Caco-2 (cell line): ENCODE data around the gene CYGB. TPM values are rescaled to one million over a fixed set of nuclear protein-coding genes. Genes with fewer than 3 reads are reported as not detected.

Experiments used
- BruUV-seq: library from RNA; stranded (reverse); fragments of 400-500 nt; replicated peaks from 2 replicates; lab custom pipeline; 2021; lab: Mats Ljungman, UMichigan
- CTCF ChIA-PET: fragments of 300-600 bp; sonication (Branson Sonifier 250); formaldehyde crosslinking; loops from one replicate; lab custom pipeline; 2022; ENCODE audit warnings: antibody characterized with exemption; lab: Charles Lee
- POLR2A ChIA-PET: fragments of 300-600 bp; sonication (Branson Sonifier 250); formaldehyde crosslinking; loops from one replicate; lab custom pipeline; 2022; ENCODE audit warnings: antibody characterized with exemption; lab: Charles Lee
- DNase-seq, 2 experiments: peaks; one replicate each; pipeline versions ENCODE4 v3.0.0 to v3.0.0-alpha.2; 2020 to 2022
- H3K27me3 ChIP-seq: replicated peaks from 2 replicates; pipeline ENCODE4 v1.6.0; 2011; ENCODE audit warnings: low read length; ENCODE audit not compliant: control insufficient read depth, insufficient read depth
- H3K36me3 ChIP-seq: 2 replicates; pipeline ENCODE4 v1.5.1; 2011; ENCODE audit warnings: low read length; ENCODE audit not compliant: control insufficient read depth, insufficient read depth
- H3K4me1 ChIP-seq: fragments of 250-450 bp; sonication (Bioruptor Pico); 2 replicates; pipeline ENCODE4 v1.5.1; 2020; ENCODE audit warnings: mild to moderate bottlenecking
- H3K4me3 ChIP-seq: 2 replicates; pipeline ENCODE4 v1.5.1; 2011; ENCODE audit warnings: low read depth, mild to moderate bottlenecking, control low read depth, low read length
- H3K9me3 ChIP-seq: fragments of 250-450 bp; sonication (Bioruptor Pico); 2 replicates; pipeline ENCODE4 v1.5.1; 2020; ENCODE audit warnings: mild to moderate bottlenecking, moderate library complexity
- H3K27ac Mint-ChIP-seq: one replicate; pipeline ENCODE4 v1.8.0; 2022; ENCODE audit warnings: mixed read lengths; ENCODE audit not compliant: unreplicated experiment
- H3K27me3 Mint-ChIP-seq: one replicate; pipeline ENCODE4 v1.8.0; 2022; ENCODE audit warnings: mixed read lengths; ENCODE audit not compliant: insufficient read depth, unreplicated experiment
- H3K36me3 Mint-ChIP-seq: one replicate; pipeline ENCODE4 v1.8.0; 2022; ENCODE audit warnings: mild to moderate bottlenecking, mixed read lengths; ENCODE audit not compliant: insufficient read depth, unreplicated experiment
- H3K4me1 Mint-ChIP-seq: one replicate; pipeline ENCODE4 v1.8.0; 2022; ENCODE audit warnings: low read depth, mixed read lengths; ENCODE audit not compliant: unreplicated experiment
- H3K4me3 Mint-ChIP-seq: one replicate; pipeline ENCODE4 v1.8.0; 2022; ENCODE audit warnings: mild to moderate bottlenecking, moderate library complexity, mixed read lengths; ENCODE audit not compliant: unreplicated experiment
- H3K9me3 Mint-ChIP-seq: one replicate; pipeline ENCODE4 v1.8.0; 2022; ENCODE audit warnings: mixed read lengths; ENCODE audit not compliant: unreplicated experiment
- intact Hi-C: fragments of 100-400 bp; cut with micrococcal nuclease; formaldehyde crosslinking; loops from one replicate; pipeline ENCODE4 v1.10.0; 2022; ENCODE audit not compliant: unreplicated experiment
- total RNA-seq: library from RNA; stranded (reverse); gene quantifications from 2 replicates; pipeline ENCODE4 v1.2.3, GENCODE V29; 2022
- TF ChIP-seq, protein P1 (sequence below), 2 experiments: fragments of 200-600 bp in 1 of 2; IDR thresholded peaks; 1 replicate in 1 of 2; 2 replicates in 1 of 2; pipeline versions ENCODE4 v1.5.1 to v1.8.0; 2011 to 2022; ENCODE audit warnings: antibody characterized with exemption in 1 of 2, control low read depth in 1 of 2, inconsistent platforms in 1 of 2, low read depth in 1 of 2, low read length in 1 of 2, mild to moderate bottlenecking in 1 of 2, moderate library complexity in 1 of 2; ENCODE audit not compliant: insufficient read depth in 1 of 2, severe bottlenecking in 1 of 2, unreplicated experiment in 1 of 2

CYGB gene
- total RNA-seq, 1 experiment from 2014 or later: 0.32 TPM

DNA sequence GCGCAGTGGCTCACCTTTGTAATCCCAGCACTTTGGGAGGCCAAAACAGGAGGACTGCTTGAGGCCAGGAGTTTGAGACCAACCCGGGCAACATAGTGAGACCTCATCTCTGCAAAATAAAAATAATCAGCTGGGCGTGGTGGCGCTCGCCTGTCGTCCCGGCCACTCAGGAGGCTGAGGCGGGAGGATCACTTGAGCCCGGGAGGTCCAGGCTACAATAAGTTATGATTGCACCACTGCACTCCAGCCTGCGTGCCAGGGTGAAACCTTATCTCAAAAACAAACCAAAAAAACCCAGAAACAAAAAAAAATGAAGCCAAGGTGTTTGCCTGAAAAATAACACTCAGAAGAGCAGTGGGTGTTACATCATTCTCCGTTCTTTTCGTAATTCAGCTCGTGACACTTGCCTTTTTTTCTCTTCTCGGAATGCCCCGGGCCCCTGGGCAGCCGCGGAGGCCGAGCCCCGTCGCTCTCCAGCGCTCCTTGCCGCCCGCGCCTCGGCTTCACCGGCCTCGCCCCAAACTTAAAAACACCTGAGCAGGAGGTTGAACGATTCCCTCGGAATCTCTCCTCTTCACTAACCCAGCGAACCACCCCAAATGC lies 19.4 kb upstream of the CYGB start:
- H3K4me3 Mint-ChIP-seq: peak overlapping the region; percentile 90
- peaks cover 48% of the 10 kb centered on the region for H3K36me3 Mint-ChIP-seq
- H3K4me3 ChIP-seq: peak overlapping the region; percentile 77
- CTCF ChIA-PET: interaction anchor here (0.6 to 2.7 kb wide), 21 partner anchors 11 to 172 kb away, joined by 3 to 21 read pairs (median 4); partner anchors contain the start of genes PRCD and ST6GALNAC2
- intact Hi-C loops: loop anchor here (1.0 to 2.0 kb wide), 2 partner anchors 114 to 158 kb away; no protein-coding TSS in a partner anchor
- no peaks in the 10 kb centered on the region for H3K9me3 Mint-ChIP-seq
- POLR2A ChIA-PET: interaction anchor here (0.5 to 1.9 kb wide), 29 partner anchors 10 to 1292 kb away, joined by 3 to 19 read pairs (median 4); partner anchors contain the start of genes MFSD11, MXRA7, PRCD and PRPSAP1
- H3K4me1 Mint-ChIP-seq: peaks cover 12% of the 10 kb centered on the region
- H3K36me3 ChIP-seq: peaks cover 3% of the 10 kb centered on the region; the same call in 1 of the 2 replicates
- H3K27me3 Mint-ChIP-seq: no peaks in the 10 kb centered on the region
- H3K4me1 ChIP-seq: peaks cover 25% of the 10 kb centered on the region
- peak overlapping the region; percentile 100 for H3K27ac Mint-ChIP-seq
- no peaks in the 10 kb centered on the region for H3K9me3 ChIP-seq
- TF ChIP-seq, protein P1, sequence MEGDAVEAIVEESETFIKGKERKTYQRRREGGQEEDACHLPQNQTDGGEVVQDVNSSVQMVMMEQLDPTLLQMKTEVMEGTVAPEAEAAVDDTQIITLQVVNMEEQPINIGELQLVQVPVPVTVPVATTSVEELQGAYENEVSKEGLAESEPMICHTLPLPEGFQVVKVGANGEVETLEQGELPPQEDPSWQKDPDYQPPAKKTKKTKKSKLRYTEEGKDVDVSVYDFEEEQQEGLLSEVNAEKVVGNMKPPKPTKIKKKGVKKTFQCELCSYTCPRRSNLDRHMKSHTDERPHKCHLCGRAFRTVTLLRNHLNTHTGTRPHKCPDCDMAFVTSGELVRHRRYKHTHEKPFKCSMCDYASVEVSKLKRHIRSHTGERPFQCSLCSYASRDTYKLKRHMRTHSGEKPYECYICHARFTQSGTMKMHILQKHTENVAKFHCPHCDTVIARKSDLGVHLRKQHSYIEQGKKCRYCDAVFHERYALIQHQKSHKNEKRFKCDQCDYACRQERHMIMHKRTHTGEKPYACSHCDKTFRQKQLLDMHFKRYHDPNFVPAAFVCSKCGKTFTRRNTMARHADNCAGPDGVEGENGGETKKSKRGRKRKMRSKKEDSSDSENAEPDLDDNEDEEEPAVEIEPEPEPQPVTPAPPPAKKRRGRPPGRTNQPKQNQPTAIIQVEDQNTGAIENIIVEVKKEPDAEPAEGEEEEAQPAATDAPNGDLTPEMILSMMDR (IDR thresholded peaks at IDR 0.05; ENCODE audit: insufficient read depth in 1 of 2, low read depth in 1 of 2, low read length in 1 of 2, severe bottlenecking in 1 of 2, unreplicated experiment in 1 of 2): no peak
- DNase-seq: peak in 1 of 2 experiments; percentile 65
- H3K27me3 ChIP-seq: no peaks in the 10 kb centered on the region
- TSS peak; percentile 73 for BruUV-seq

DNA sequence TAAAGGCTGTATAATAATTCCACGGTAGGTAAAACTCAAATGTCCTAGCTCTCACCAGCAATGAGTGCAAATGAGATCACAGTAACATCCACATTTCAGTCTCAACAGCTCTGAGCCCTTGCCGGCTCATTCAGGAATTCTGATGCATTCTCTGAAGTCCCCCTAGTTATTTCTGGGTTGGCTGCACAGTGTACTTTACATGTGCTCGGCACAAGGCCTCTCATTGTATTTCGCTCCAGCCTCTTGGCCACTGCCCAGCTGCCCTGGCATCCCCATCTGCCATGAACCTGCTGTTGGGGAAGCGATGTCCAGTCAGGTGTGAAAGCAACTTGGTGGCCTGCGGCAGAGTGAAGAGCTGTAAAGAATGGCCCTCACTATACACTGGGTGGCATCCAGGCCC lies 16.6 kb upstream of the CYGB start:
- ChIA-PET POLR2A (no interaction called here), CTCF (no interaction called here)
- H3K4me3 ChIP-seq: no peak overlapping the region
- no peak overlapping the region for H3K4me3 Mint-ChIP-seq
- H3K9me3 Mint-ChIP-seq: no peaks in the 10 kb centered on the region
- no peaks in the 10 kb centered on the region for H3K36me3 ChIP-seq
- no TSS peak for BruUV-seq
- TF ChIP-seq, protein P1 (IDR thresholded peaks at IDR 0.05; ENCODE audit: insufficient read depth in 1 of 2, low read depth in 1 of 2, low read length in 1 of 2, severe bottlenecking in 1 of 2, unreplicated experiment in 1 of 2): no peak
- no peaks in the 10 kb centered on the region for H3K9me3 ChIP-seq
- peaks cover 15% of the 10 kb centered on the region for H3K4me1 ChIP-seq
- no peak for DNase-seq
- H3K27me3 Mint-ChIP-seq: no peaks in the 10 kb centered on the region
- intact Hi-C loops: no loop called here
- H3K27me3 ChIP-seq: no peaks in the 10 kb centered on the region
- H3K4me1 Mint-ChIP-seq: peaks cover 17% of the 10 kb centered on the region
- peaks cover 21% of the 10 kb centered on the region for H3K36me3 Mint-ChIP-seq
- H3K27ac Mint-ChIP-seq: no peak overlapping the region

DNA sequence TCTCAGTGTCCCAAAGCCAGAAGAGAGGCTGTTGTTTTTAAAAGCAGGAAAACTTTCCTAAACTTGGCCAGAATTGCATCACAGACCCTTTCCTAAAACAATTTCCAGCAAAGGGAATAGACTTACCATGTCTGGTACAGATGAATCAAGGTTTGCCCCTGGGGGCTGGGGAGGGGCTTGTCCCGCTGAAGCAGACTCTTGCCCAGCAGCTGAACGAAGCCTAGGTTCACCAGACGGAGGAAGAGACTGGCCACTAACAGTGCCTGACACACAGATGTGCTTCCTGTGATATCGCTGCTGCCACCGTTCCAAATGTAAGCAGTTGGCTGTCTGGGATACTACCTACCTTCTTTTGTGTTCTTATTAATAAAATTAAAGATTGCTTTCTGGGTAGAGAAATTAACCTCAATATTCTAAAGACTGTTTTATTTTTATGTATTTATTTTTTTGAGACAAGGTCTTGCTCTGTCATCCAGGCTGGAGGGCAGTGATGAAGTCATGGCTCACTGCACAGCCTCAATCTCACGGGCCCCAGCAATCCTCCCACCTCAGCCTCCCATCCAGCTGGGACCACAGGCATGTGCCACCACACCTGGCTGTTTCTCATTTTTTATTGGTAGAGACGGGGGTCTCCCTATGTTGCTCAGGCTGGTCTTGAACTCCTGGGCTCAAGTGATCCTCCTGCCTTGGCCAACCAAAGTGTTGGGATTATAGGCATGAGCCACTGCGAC lies 15.8 kb upstream of the CYGB start:
- intact Hi-C loops: no loop called here
- no peaks in the 10 kb centered on the region for H3K9me3 Mint-ChIP-seq
- H3K4me1 Mint-ChIP-seq: peaks cover 13% of the 10 kb centered on the region
- Histone ChIP-seq H3K27me3 (no peaks in the 10 kb centered on the region), H3K36me3 (no peaks in the 10 kb centered on the region), H3K4me1 (peaks cover 10% of the 10 kb centered on the region), H3K4me3 (no peak overlapping the region), H3K9me3 (no peaks in the 10 kb centered on the region)
- no peaks in the 10 kb centered on the region for H3K27me3 Mint-ChIP-seq
- TF ChIP-seq, protein P1 (IDR thresholded peaks at IDR 0.05; ENCODE audit: insufficient read depth in 1 of 2, low read depth in 1 of 2, low read length in 1 of 2, severe bottlenecking in 1 of 2, unreplicated experiment in 1 of 2): no peak
- ChIA-PET CTCF (no interaction called here), POLR2A (no interaction called here)
- BruUV-seq: no TSS peak
- DNase-seq: no peak
- H3K4me3 Mint-ChIP-seq: no peak overlapping the region
- no peak overlapping the region for H3K27ac Mint-ChIP-seq
- peaks cover 13% of the 10 kb centered on the region for H3K36me3 Mint-ChIP-seq
